IPS-18c (cell line): ENCODE data around the gene THSD4.
"Not testable (repeated sequence)": the region's sequence is repeated elsewhere in the genome, so short reads cannot be mapped to it uniquely, and the experiment has no call there.

Source experiments
- H3K4me3 ChIP-seq: 2 replicates; pipeline ENCODE4 v1.7.0; 2013; ENCODE audit warnings: low read depth, mild to moderate bottlenecking, low read length, moderate library complexity; ENCODE audit not compliant: insufficient read depth
- H3K9me3 ChIP-seq: one replicate; pipeline ENCODE4 v1.6.1; 2013; ENCODE audit warnings: mild to moderate bottlenecking, low read length, moderate library complexity; ENCODE audit not compliant: control insufficient read depth, insufficient read depth

The THSD4 gene

DNA sequence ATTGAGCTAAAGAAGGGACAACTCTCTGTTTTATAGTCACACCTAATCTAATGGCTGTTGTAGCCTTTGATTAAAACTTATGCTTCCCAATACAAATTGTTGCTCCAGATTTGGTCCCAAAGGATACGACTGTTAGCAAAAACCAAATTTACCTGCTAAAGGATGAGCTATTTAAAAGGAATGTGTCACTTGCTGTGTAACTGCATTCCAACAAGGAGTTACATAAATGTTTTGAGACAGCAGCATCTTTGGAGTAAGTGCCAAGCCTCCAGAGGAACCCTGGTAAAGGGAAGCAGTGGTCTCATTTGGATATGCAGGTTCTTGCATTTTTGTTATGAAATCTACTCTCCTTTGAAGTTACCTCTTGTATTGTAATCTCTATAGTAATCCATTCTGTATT, 233.3 kb downstream of the THSD4 start:
- no peaks in the 10 kb centered on the region for H3K9me3 ChIP-seq
- H3K4me3 ChIP-seq, result no peak overlapping the region

DNA sequence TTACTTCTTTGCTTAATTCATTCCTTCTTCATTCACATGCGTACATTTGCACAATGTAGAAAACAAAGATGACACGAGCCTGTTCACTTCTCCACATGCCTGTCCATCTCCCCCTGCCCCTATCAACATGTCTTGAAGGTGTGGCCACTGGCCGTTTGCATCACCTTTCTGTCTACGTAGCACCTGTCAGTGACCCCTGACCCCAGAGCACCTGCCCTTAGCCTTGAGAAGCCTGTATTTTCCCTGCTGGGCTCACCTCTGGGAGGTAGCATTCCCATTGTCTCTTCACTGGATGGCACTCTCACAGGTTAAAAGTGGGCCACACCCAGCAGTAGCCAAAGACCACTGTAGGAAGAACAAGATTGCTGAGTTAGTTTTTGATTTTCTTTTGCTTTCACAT, 234.1 kb downstream of the THSD4 start:
- Histone ChIP-seq H3K9me3 (no peaks in the 10 kb centered on the region), H3K4me3 (no peak overlapping the region)

DNA sequence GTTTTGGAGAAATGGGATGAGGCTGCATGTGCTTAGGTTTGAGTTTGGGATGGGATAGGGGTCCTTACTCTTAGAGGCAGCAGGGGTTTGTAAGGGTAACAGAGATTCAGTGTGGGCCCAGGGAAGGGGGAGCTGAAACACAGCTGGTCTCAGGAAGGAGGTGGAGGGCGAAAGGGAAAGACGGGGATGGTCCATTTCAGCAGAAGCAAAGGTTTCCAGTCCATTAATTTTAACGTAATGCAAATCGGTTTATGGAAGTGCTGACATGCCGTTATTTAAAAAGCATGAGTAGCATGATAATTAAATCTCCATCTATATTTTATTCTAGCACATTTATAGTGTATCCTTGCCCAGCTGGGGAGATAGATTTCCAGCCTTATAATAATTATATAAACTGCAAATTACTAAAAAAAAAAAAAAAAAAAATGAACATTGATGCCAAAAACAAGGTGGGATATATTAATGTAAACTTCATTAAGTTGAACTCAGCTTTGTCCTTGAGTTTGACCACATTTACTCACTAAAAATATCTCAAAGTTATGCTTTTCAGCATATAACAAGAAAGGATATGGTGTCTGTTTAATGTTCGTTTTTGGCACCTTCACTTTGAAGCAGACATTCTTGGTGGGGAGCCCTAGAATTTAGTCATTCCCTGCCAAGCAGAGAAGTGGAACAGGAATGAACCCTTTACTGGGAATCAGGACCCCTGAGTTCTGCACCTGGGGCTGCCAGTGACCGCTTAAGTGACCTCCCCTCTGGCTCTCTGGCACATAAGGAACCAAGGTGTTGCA, 234.7 kb downstream of the THSD4 start:
- Histone ChIP-seq H3K4me3 (no peak overlapping the region), H3K9me3 (no peaks in the 10 kb centered on the region)

DNA sequence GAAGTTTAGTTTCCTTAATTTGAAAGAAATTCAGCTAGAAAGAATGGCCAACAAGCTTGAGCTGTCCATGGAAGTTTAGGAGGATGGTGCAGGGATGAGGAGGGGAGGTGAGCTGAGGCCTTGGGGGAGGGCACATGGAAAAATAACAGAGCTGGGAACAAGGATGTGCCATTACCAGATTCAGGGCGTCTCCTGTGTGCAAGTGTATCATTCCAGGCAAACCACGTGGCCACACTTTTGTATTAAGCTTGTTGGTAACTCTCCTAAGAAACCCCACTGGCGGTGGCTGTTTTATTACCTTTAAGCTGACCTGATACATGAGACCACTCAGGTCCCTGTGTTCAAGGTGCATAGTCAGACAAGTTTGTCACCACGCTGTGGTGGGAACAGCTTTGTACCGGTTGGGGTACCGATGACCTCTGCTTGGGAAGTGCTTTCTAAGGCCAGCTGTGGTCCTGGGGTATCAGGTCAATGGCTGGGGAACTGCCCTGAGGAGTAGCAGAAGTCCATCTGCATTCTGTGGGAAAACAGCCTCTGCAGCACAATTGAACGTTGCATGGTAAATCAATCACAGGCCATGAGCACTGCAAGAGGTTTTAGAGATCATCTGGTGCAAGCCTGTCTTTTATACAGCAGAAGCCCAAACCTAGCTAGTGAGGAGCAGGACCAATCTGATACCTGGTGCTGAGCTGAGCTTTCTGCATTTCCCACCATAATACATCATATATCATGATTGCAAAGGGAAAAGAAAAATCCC, 235.5 kb downstream of the THSD4 start:
- Histone ChIP-seq H3K9me3 (no peaks in the 10 kb centered on the region), H3K4me3 (no peak overlapping the region)

DNA sequence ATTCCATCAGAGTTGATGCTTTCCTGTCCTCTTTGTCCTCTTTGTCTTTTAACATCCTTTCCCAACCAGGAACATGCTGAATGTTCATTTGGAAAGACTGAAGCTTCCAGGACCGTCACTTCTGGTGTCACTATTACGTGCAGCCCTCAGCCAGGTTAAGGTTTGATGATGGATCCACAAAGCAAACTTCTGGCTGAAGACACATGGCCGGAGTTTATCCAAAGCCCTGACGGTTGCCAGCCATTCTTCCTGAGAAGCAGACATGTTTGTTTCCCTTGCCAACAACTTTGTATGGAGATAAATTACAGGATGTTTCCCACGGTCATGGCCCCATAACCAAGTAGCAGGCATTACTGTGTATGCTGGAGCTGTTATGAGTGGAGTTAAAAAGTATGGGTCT, 236.9 kb downstream of the THSD4 start:
- Histone ChIP-seq H3K9me3 (no peaks in the 10 kb centered on the region), H3K4me3 (no peak overlapping the region)

DNA sequence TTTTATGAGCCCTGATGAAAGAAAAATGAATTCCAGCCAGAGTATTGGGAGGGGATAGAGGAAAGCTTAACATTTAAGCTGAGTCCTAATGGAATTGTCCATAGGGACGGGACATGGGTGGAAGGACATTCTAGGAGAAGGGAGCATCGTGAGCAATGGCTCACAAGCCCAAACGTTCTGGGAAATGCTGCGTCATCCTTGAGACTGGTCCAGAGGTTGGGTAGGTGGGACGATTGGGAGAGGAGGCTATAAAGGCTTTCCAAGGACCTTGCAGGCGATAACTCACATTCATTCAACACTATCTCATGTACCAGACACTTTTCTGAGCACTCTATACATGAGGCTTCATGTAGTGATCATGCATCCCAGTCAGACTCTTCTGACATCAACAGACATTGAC, 237.5 kb downstream of the THSD4 start:
- no peak overlapping the region for H3K4me3 ChIP-seq
- no peaks in the 10 kb centered on the region for H3K9me3 ChIP-seq

DNA sequence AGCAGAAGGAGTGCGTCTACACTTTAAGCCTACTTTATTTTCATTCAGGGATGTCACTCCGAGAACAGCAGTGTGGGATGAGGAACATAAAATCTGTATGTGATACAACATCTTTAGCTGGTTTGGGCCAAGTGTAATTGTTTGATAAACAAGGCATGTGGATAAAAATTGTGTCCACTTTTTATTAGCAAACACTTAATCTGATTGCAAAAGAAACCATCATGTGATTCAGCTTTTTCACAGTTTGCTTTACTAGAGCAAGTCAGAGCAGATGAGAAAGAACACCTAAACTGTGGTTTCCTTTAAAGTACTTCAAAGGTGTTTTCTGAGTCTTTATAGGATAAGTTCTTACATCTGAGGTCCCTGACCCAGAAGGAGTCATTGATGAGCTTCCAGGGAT, 237.9 kb downstream of the THSD4 start:
- H3K4me3 ChIP-seq, result no peak overlapping the region
- H3K9me3 ChIP-seq, result no peaks in the 10 kb centered on the region

DNA sequence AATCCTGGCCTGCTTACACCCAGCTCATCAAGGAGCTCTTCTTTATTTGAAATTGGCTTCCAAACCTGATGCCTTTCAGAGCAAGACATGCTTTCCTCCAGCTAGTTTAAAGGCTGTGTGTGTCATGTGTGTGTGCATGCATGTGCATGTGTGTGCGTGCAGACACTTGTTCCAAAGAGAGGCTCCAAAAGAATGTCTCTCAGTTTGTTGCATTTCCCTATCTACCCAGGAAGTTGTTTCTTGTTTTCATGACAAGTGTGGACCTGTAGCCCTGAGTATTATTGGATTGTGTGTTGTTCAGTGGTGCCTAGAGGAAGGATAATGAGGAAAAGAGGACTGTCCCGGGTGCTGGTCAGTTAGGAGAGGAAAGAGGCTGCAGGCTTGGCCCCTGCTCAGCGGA, 240.0 kb downstream of the THSD4 start:
- Histone ChIP-seq H3K9me3 (no peaks in the 10 kb centered on the region), H3K4me3 (no peak overlapping the region)

DNA sequence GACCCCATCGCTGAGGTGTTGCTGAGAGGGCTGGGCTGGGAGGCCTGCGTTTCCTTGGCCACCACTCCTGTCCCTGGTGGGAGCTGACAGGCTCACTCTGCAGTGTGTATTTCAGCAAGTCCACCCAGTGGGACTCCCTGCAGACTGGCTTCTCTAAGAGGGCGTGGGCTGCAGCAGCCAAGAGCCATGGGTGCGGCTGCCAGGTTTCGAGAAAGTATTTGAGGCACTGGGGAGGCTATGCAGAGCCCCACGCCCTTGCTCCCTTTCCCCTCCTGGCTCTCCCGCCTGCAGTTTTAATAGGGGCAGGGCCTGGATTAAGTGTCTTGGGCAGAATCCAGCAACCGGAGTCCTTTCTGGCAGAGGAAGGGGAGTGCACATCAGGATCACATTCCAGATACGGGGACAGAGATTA, 242.1 kb downstream of the THSD4 start:
- H3K4me3 ChIP-seq, result no peak overlapping the region
- no peaks in the 10 kb centered on the region for H3K9me3 ChIP-seq

DNA sequence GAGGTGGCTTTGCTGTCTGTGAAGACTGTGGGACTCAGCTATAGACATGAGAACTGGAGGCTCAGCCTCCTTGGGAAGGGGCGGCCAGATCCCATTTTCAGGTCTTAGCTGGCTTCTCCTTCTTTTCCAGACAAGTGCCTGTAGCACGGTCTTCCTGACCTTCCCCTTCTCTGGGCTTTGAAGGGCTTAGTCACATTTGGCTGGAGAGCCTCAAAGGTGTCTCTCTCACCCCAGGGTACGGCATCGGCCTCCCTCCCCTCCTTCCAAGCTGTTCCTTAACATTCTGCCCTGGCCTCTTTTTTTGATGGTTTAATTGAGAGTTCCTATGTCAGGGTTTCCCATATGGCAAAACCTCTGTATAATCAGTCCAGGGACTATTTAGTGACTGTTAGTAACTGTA, 242.7 kb downstream of the THSD4 start:
- Histone ChIP-seq H3K4me3 (no peak overlapping the region), H3K9me3 (no peaks in the 10 kb centered on the region)

DNA sequence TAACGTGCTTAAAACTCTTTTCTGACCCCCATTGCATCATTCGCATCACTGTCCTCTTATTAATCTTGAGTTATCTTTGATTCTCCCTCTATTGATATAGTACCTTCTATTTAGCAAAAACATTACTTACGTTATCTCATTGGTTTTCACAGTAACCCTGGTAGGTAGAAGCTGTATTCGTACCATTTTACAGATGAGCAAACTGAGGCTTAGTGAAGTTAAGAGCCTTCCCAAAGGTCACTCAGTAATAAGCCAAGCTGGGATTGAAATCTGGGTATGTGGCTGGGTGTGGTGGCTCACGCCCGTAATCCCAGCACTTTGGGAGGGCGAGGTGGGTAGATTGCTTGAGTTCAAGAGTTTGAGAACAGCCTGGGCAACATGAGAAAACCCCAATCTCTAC, 244.0 kb downstream of the THSD4 start:
- Histone ChIP-seq H3K4me3 (no peak overlapping the region), H3K9me3 (no peaks in the 10 kb centered on the region)

DNA sequence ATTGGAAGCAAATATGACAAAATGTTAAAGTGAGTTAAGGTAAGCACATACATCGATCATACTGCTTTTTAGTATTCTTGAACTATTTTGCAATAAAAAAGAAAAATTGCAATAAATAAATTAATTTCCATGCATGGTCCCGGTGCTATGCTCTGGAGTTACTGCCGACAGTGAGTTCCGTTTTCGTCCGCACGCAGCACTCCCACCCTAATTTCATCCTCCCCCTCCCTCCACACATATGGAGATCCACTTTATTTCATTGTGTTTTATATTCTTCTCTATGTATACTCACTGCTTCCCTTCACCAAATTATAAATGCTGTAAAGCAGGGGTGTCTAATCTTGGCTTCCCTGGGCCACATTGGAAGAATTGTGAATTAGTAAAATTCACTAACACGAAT, 247.3 kb downstream of the THSD4 start:
- no peak overlapping the region for H3K4me3 ChIP-seq
- no peaks in the 10 kb centered on the region for H3K9me3 ChIP-seq

DNA sequence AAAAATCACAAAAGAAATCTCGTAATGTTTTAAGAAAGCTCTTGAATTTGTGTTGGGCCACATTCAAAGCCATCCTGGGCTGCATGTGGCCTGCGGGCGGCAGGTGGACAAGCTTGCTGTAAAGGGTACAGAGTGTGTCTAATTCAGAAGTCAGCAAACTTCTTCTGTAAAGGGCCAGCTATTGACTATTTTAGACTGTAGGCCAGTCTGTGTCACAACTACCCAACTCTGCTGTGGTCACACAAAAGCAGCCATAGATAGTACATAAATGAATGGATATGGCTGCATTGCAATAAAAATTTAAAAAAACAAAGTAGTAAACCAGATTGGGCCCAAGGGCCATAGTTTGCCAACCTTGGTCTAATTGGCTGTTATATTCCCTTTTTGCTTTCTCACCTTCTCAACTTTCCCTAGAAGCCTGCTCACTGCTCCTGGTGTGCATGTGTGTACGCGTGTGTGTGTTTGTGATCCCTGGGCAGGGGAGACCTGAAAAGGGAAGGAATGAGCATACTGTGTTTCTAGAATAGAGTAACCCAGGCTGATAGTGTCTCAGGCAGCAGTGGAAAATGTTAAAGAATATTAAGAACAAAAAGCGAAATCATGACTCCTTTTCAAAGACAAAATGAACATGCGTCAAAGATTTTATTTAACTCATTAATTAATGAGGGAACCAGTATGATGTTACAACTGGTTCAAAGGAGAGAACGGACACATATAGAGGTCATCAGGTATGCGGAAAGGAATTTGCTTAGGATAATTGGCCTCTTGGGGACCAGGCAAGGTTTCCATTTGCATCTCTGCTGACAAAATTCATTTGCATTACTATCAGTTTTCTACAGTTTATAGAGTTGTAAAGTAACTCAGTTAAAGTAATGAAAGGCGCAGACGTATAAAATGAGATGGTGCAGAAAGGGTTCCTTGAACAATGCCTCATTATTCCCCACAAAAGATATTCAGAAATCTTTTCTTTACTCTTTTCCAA, 248.0 kb downstream of the THSD4 start:
- no peaks in the 10 kb centered on the region for H3K9me3 ChIP-seq
- no peak overlapping the region for H3K4me3 ChIP-seq

DNA sequence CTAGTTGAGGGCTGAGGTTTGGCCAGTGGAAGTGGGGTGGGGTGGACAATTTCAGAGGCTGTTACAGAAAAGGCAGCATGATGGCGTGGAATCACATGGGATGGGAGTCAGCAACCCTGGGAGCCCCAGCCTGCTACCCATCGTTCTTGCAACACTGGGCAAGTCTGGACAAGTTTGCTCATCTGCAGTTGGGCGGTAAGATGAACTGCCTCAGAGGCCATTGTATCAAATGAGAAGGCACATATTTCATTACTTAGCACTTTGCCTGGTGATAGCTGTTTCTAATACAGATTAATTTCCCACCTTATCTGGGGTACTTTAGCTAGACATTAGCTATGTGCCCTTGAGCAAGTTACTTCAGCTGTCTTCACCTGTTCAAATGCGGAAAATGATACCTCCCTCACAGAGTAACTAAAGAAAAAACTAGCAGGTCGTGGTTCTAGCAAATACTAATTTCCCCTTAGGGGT, 248.9 kb downstream of the THSD4 start:
- Histone ChIP-seq H3K4me3 (no peak overlapping the region), H3K9me3 (no peaks in the 10 kb centered on the region)

DNA sequence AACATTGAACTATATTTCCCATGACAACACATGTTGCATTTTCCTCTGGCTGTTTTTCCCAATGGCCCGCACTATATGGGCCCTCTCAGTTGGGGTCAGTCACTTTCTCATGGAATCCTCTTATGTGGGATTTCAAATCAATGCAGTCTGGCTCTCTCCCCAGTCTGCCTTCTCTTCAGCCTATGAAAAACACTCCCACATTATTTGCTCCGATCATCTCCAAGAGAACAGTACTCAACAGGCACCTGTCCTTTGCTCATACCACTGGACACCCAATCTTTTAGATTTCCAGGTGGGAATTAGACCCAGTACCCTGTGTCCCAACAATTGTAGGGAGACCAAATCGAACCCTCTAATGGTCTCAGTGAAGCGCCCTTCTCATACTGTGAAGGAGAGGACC, 251.3 kb downstream of the THSD4 start:
- Histone ChIP-seq H3K4me3 (no peak overlapping the region), H3K9me3 (no peaks in the 10 kb centered on the region)

DNA sequence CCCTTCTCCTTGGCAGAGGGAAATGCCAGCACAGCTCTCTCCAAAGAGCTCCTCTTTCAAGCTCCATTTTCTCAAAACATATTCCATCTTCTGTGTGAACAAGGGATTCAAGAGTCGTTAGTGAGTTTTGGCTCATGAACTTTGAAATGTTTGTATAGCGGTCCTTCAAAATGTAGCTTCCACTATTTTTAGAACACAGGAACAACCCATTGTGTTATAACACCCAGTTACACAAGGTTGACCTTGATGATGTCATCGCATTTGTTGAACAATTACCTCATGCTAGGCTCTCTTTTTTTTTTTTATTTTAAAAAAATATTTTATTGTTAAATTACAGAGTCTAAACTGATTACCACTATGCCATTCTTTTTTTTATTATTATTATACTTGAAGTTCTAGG, 251.7 kb downstream of the THSD4 start:
- Histone ChIP-seq H3K4me3 (no peak overlapping the region), H3K9me3 (no peaks in the 10 kb centered on the region)

DNA sequence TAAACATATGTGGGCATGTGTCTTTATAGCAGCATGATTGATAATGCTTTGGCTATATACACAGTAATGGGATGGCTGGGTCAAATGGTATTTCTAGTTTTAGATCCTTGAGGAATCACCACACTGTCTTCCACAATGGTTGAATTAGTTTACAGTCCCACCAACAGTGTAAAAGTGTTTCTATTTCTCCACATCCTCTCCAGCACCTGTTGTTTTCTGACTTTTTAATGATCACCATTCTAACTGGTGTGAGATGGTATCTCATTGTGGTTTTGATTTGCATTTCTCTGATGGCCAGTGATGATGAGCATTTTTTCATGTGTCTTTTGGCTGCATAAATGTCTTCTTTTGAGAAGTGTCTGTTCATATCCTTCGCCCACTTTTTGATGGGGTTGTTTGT, 252.5 kb downstream of the THSD4 start:
- not testable (repeated sequence) for H3K9me3 ChIP-seq, H3K4me3 ChIP-seq
